Thyroid gland (tissue), 4 donors: Measurements from ENCODE around the gene RHEB.

Experiments
- CTCF ChIP-seq, 6 experiments: fragments of 200-600 bp in 3 of 6; fragments of 450-650 bp in 3 of 6; sonication (generic) in 3 of 6; IDR thresholded peaks; one replicate each; pipeline ENCODE4 v1.5.1; 2016 to 2019; ENCODE audit warnings: antibody characterized with exemption in 6 of 6, mild to moderate bottlenecking in 2 of 6, inconsistent platforms in 1 of 6, moderate library complexity in 1 of 6
- POLR2A ChIP-seq, 2 donors: fragments of 450-650 bp; IDR thresholded peaks; one replicate each; pipeline ENCODE4 v1.6.1; 2017; ENCODE audit warnings: antibody characterized with exemption in 2 of 2, mild to moderate bottlenecking in 2 of 2, moderate library complexity in 1 of 2

DNA sequence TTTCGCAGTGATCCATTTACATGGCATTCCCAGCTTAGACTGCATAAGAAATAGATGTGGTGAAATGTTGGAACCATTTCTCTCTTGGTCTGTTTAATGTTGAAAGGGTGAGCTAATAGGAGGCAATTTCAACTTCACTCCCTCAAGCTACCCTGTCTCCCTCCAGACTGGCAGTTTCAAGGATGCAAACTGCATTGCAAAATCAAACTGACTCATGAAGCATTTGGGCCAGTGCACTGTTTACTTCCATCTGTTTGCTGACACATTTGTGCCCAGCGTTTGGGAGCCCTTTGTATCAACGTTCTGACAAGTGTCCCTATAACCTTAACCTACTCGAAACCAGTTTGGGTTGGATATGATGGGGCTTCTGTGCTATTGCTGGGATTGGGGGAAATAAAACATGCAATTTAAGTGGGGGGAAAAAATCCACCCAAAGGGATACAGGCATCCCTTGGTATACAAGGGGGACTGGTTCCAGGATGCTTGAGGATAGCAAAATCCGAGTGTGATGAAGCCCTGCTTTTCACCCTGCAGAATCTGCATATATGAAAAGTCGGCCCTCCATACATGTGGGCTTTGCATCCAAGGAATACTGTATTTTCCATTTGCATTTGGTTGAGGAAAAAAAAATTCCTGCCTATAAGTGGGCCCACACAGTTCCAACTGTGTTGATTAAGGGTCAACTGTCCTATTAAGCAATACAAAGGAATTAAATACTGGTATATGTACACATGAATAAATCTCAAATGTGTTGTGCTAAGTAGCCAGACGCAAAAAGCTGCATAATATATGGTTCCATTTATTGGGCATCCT, 15.6 kb downstream of the RHEB start:
- TF ChIP-seq CTCF (IDR thresholded peaks at IDR 0.05) (no peak), POLR2A (IDR thresholded peaks at IDR 0.05) (no peak)
